ENCODE data around the gene C9orf57. TPM values are rescaled to one million over a fixed set of nuclear protein-coding genes. Genes with fewer than 3 reads are reported as not detected.
"Not testable (repeated sequence)": the region's sequence is repeated elsewhere in the genome, so short reads cannot be mapped to it uniquely, and the experiment has no call there.

C9orf57 gene
- total RNA-seq, 1 donor from 2014 or later = not detected

GRCh38 chr9:72025906-72026305 lies 34.5 kb downstream of the C9orf57 start:
- H3K27me3 ChIP-seq (ENCODE audit: low read depth) = no peaks in the 10 kb centered on the region
- H3K4me1 ChIP-seq = no peaks in the 10 kb centered on the region
- H3K9me3 ChIP-seq (replicated peaks) = no peaks in the 10 kb centered on the region
- H3K36me3 ChIP-seq = no peaks in the 10 kb centered on the region
- intact Hi-C loops (cut with micrococcal nuclease) = loop anchor here (2.0 kb wide), 1 partner anchor 219 kb away; no protein-coding TSS in a partner anchor
- DNase-seq = no peak
- TF ChIP-seq, protein P1, sequence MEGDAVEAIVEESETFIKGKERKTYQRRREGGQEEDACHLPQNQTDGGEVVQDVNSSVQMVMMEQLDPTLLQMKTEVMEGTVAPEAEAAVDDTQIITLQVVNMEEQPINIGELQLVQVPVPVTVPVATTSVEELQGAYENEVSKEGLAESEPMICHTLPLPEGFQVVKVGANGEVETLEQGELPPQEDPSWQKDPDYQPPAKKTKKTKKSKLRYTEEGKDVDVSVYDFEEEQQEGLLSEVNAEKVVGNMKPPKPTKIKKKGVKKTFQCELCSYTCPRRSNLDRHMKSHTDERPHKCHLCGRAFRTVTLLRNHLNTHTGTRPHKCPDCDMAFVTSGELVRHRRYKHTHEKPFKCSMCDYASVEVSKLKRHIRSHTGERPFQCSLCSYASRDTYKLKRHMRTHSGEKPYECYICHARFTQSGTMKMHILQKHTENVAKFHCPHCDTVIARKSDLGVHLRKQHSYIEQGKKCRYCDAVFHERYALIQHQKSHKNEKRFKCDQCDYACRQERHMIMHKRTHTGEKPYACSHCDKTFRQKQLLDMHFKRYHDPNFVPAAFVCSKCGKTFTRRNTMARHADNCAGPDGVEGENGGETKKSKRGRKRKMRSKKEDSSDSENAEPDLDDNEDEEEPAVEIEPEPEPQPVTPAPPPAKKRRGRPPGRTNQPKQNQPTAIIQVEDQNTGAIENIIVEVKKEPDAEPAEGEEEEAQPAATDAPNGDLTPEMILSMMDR (IDR thresholded peaks at IDR 0.05; ENCODE audit: borderline replicate concordance) = no peak
- H3K27ac ChIP-seq (replicated peaks) = no peak overlapping the region
- no peak overlapping the region for H3K4me3 ChIP-seq

DNA sequence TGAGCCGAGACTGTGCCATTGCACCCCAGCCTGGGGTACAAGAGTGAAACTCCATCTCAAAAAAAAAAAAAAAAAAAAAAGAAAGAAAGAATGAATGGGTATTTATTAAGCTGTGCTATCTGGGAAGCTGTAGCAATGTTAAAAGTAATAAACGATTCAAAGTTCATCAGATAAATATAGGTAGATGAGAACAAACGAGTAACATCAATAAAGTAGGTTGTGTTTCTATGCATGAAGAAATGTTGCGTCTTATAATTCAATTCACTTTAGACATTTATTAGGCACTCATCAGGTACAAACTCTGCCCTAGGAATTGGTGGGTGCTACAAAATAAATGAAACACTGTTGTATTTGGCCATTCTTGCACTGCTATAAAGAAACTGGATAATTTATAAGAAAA lies 36.8 kb downstream of the C9orf57 start:
- no peaks in the 10 kb centered on the region for H3K4me1 ChIP-seq
- H3K4me3 ChIP-seq = no peak overlapping the region
- no peaks in the 10 kb centered on the region for H3K27me3 ChIP-seq (ENCODE audit: low read depth)
- H3K27ac ChIP-seq (replicated peaks) = no peak overlapping the region
- H3K36me3 ChIP-seq = no peaks in the 10 kb centered on the region
- TF ChIP-seq, protein P1 (IDR thresholded peaks at IDR 0.05; ENCODE audit: borderline replicate concordance) = no peak
- H3K9me3 ChIP-seq (replicated peaks) = no peaks in the 10 kb centered on the region
- intact Hi-C loops (cut with micrococcal nuclease) = no loop called here
- no peak for DNase-seq

- H3K36me3 ChIP-seq = no peaks in the 10 kb centered on the region
- intact Hi-C loops (cut with micrococcal nuclease) = no loop called here
- no peak overlapping the region for H3K4me3 ChIP-seq
- H3K4me1 ChIP-seq = no peaks in the 10 kb centered on the region
- TF ChIP-seq, protein P1 (IDR thresholded peaks at IDR 0.05; ENCODE audit: borderline replicate concordance) = no peak
- no peak overlapping the region for H3K27ac ChIP-seq (replicated peaks)
- no peaks in the 10 kb centered on the region for H3K27me3 ChIP-seq (ENCODE audit: low read depth)
- DNase-seq = no peak
- no peaks in the 10 kb centered on the region for H3K9me3 ChIP-seq (replicated peaks)
Observed at GRCh38 chr9:72022841-72023240, 37.6 kb downstream of the C9orf57 start.

- H3K27ac ChIP-seq (replicated peaks) = no peak overlapping the region
- intact Hi-C loops (cut with micrococcal nuclease) = no loop called here
- TF ChIP-seq, protein P1 (IDR thresholded peaks at IDR 0.05; ENCODE audit: borderline replicate concordance) = no peak
Observed at GRCh38 chr9:72013292-72013760, 47.1 kb downstream of the C9orf57 start.

DNA sequence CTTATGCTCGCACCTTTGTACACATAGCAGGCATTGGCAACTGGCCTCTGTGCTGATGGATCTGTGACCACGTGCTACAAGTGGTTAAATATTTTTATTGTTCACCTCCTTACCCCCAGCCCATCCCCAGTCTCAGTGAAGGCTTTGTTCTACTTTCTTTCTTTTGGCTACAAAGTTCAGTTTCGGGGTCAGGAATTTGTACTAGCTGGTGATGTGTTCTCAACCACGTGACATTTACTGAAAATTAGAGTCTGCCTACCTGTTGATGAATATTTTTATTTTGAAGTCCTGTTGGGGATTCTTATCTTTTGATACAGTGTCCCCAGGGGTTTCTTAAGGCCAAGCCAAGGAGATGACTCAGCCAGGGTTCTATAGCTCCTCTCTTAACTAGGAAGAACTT lies 47.8 kb downstream of the C9orf57 start:
- TF ChIP-seq, protein P1 (IDR thresholded peaks at IDR 0.05; ENCODE audit: borderline replicate concordance) = no peak

More at GRCh38 chr9:72013292-72013760, 47.1 kb downstream of the C9orf57 start:
- Histone ChIP-seq H3K27me3 (ENCODE audit: low read depth) (no peaks in the 10 kb centered on the region), H3K9me3 (replicated peaks) (no peaks in the 10 kb centered on the region), H3K4me1 (no peaks in the 10 kb centered on the region), H3K4me3 (no peak overlapping the region), H3K36me3 (no peaks in the 10 kb centered on the region)
- DNase-seq = no peak

DNA sequence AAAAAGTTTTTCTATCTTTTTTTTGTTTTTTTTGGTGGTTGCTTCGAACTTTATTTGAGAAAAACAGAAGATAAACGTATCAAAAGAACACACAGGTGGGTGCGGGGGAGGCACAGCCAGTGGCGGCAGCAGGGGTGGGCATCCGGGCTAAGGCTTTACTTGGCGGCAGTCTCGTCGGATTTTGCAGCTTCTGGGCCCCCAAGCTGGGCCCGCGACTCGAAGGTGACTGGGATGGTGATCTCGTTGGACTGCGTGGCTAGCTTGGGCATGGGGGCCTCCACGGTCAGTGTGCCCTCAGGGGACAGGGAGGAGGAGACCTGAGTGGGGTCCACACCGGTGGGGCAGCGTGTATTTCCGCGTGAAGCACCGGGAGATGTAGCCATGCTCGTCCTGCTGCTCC lies 52.7 kb downstream of the C9orf57 start:
- intact Hi-C loops (cut with micrococcal nuclease); H3K4me3 ChIP-seq: not testable (repeated sequence)

More for the DNA sequence above, 47.8 kb downstream of the C9orf57 start:
- Histone ChIP-seq H3K36me3 (no peaks in the 10 kb centered on the region), H3K27ac (replicated peaks) (no peak overlapping the region), H3K27me3 (ENCODE audit: low read depth) (no peaks in the 10 kb centered on the region), H3K4me3 (no peak overlapping the region), H3K4me1 (no peaks in the 10 kb centered on the region), H3K9me3 (replicated peaks) (no peaks in the 10 kb centered on the region)
- DNase-seq = no peak
- intact Hi-C loops (cut with micrococcal nuclease) = no loop called here

More for the DNA sequence above, 52.7 kb downstream of the C9orf57 start:
- not testable (repeated sequence) for H3K9me3 ChIP-seq (replicated peaks); H3K36me3 ChIP-seq; H3K27me3 ChIP-seq (ENCODE audit: low read depth); DNase-seq; H3K27ac ChIP-seq (replicated peaks); H3K4me1 ChIP-seq
